AG09309 (cell line): ENCODE data around the gene SLC1A3.
"Not testable (repeated sequence)": the region's sequence is repeated elsewhere in the genome, so short reads cannot be mapped to it uniquely, and the experiment has no call there.

Experiments
- DNase-seq: peaks from one replicate; pipeline ENCODE4 v3.0.0-alpha.2; 2010; ENCODE audit warnings: low read depth
- H3K4me3 ChIP-seq: 2 replicates; pipeline ENCODE4 v1.5.1; 2011; ENCODE audit warnings: mild to moderate bottlenecking, low read depth, low read length, moderate library complexity; ENCODE audit not compliant: control insufficient read depth
- TF ChIP-seq, protein P1 (sequence below): IDR thresholded peaks from 2 replicates; pipeline ENCODE4 v1.5.1; 2011; ENCODE audit warnings: mild to moderate bottlenecking, low read depth, low read length, inconsistent platforms; ENCODE audit not compliant: insufficient read depth, control insufficient read depth; ENCODE audit errors: missing control alignments

Gene SLC1A3

DNA sequence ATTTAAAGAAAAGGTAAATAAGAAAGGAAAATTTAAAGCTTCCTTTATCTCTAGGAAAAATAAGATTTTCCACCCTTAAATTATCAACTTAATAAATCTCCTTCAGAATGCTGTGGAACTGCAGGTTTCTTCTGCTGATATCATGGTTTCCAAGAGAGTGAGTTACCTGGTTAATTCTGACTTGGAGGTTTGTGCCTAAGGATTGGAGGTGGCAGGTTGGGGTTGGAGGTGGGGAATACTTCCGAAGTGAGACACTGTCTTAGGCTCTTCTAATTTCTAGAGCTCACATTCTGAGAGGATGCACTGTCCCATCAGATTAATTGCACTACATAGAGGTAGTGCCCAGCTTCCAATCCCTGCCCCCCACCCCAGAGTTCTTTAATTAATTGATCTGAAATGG is 31.1 kb downstream of the SLC1A3 start:
- H3K4me3 ChIP-seq = no peak overlapping the region
- TF ChIP-seq, protein P1, sequence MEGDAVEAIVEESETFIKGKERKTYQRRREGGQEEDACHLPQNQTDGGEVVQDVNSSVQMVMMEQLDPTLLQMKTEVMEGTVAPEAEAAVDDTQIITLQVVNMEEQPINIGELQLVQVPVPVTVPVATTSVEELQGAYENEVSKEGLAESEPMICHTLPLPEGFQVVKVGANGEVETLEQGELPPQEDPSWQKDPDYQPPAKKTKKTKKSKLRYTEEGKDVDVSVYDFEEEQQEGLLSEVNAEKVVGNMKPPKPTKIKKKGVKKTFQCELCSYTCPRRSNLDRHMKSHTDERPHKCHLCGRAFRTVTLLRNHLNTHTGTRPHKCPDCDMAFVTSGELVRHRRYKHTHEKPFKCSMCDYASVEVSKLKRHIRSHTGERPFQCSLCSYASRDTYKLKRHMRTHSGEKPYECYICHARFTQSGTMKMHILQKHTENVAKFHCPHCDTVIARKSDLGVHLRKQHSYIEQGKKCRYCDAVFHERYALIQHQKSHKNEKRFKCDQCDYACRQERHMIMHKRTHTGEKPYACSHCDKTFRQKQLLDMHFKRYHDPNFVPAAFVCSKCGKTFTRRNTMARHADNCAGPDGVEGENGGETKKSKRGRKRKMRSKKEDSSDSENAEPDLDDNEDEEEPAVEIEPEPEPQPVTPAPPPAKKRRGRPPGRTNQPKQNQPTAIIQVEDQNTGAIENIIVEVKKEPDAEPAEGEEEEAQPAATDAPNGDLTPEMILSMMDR = no peak
- no peak for DNase-seq

DNA sequence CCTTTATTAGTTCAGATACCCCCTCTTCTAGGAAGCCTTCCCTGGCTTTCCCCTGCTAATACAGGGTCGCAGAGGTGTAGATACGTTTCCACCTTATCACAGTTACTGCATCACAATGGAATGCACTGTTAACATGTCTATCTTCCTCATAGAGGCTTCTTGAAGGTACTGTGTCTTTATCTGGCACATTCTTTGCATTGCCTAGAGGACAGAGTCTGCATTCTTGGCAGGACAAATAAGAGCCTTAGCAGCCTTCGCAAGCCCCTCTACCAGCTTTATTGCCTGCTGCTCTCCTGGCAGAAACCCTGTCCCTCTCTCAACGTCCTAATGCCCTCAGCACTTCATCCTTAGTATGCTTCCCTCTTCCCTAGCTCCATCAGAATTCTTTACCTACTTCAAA is 31.6 kb downstream of the SLC1A3 start:
- TF ChIP-seq, protein P1 = no peak
- DNase-seq = no peak
- H3K4me3 ChIP-seq = no peak overlapping the region

DNA sequence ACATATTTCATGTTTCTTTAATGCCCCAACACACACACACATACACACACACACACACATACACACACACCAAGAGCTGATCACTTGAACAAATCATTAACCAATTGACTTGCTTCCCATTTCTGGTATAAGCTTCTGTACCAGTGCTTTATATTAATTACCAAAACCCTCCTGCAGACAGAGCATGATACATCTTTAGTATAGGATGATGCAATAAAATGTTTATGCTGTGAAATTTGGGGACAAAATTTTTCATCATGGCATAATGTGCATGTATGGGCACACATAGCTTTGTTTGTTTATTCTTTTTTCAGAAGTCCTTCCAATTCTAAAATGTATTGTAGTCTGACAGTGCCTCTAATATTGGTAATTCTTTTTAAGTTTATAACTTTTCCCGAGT is 34.5 kb downstream of the SLC1A3 start:
- TF ChIP-seq, protein P1 = no peak
- H3K4me3 ChIP-seq = no peak overlapping the region
- no peak for DNase-seq

GRCh38 chr5:36641431-36641830 is 35.0 kb downstream of the SLC1A3 start:
- TF ChIP-seq, protein P1 = no peak
- DNase-seq = no peak
- no peak overlapping the region for H3K4me3 ChIP-seq

GRCh38 chr5:36642089-36642488 is 35.7 kb downstream of the SLC1A3 start:
- no peak for DNase-seq
- TF ChIP-seq, protein P1 = no peak
- H3K4me3 ChIP-seq = no peak overlapping the region

GRCh38 chr5:36643162-36643561 is 36.8 kb downstream of the SLC1A3 start:
- TF ChIP-seq, protein P1 = no peak
- no peak for DNase-seq
- no peak overlapping the region for H3K4me3 ChIP-seq

- H3K4me3 ChIP-seq, DNase-seq: not testable (repeated sequence)
Observed at GRCh38 chr5:36643841-36644240, 37.4 kb downstream of the SLC1A3 start.
